HepG2 (cell line): ENCODE results near the gene PRDX3. TPM values are rescaled to one million over a fixed set of nuclear protein-coding genes. Genes with fewer than 3 reads are reported as not detected.
A peak's percentile ranks its signal among the peaks of the same experiment; 100 is the strongest.

ENCODE experiments used
- GLI4 ChIP-seq: sonication (generic); formaldehyde crosslinking; IDR thresholded peaks from 2 replicates; pipeline ENCODE4 v1.5.1; 2020; ENCODE audit warnings: missing genetic modification reagents, mild to moderate bottlenecking, moderate library complexity, borderline replicate concordance
- ZFP41 ChIP-seq: sonication (generic); formaldehyde crosslinking; IDR thresholded peaks from 2 replicates; pipeline ENCODE4 v1.4.0; 2020; ENCODE audit warnings: mild to moderate bottlenecking, missing genetic modification reagents, borderline replicate concordance
- ZNF674 ChIP-seq: sonication (generic); formaldehyde crosslinking; IDR thresholded peaks from 2 replicates; pipeline ENCODE4 v1.5.0; 2020; ENCODE audit warnings: low read depth, mild to moderate bottlenecking, missing genetic modification reagents
- polyA plus RNA-seq, 8 experiments: library from polyadenylated mRNA; depleted of rRNA in 3 of 8; stranded (reverse) in 7 of 8; unstranded in 1 of 8; fragments of >200 nt; fragmentation: Illumina TruSeq in 4 of 8; extraction: Trizol in 4 of 8; gene quantifications; 2 replicates each; pipeline versions ENCODE4 v1.2.1 to v1.2.3, GENCODE V29; 2011 to 2016; ENCODE audit warnings: low read depth in 4 of 8, missing spikeins in 1 of 8, mixed read lengths in 1 of 8; ENCODE audit not compliant: insufficient read depth in 1 of 8
- total RNA-seq, 5 experiments: library from RNA; depleted of rRNA; stranded (reverse); fragments of >200 nt; fragmentation: Illumina TruSeq; extraction: Trizol; gene quantifications; 2 replicates each; pipeline ENCODE4 v1.2.3, GENCODE V29; 2016; ENCODE audit warnings: low read depth in 1 of 5
- TF ChIP-seq, protein P1 (sequence below): sonication (generic); formaldehyde crosslinking; conservative IDR thresholded peaks from 2 replicates; pipeline ENCODE4 v1.4.0; 2020; ENCODE audit warnings: missing genetic modification reagents
- TF ChIP-seq, protein P2 (sequence below): sonication (generic); formaldehyde crosslinking; IDR thresholded peaks from 2 replicates; pipeline ENCODE4 v1.4.0; 2020; ENCODE audit warnings: missing genetic modification reagents, borderline replicate concordance
- TF ChIP-seq, protein P3 (sequence below): sonication (generic); formaldehyde crosslinking; IDR thresholded peaks from 2 replicates; pipeline ENCODE4 v1.9.0; 2021; ENCODE audit warnings: missing genetic modification reagents, borderline replicate concordance
- TF ChIP-seq, protein P4 (sequence below), 2 experiments: sonication (generic) in 1 of 2; formaldehyde crosslinking in 1 of 2; IDR thresholded peaks; 2 replicates each; pipeline versions ENCODE4 v1.6.1 to v1.9.0; 2014 to 2022; ENCODE audit warnings: antibody characterized with exemption in 1 of 2, borderline replicate concordance in 1 of 2, inconsistent platforms in 1 of 2, low read depth in 1 of 2, missing genetic modification reagents in 1 of 2
- TF ChIP-seq, protein P5 (sequence below): sonication (generic); formaldehyde crosslinking; IDR thresholded peaks from 2 replicates; pipeline ENCODE4 v1.8.0; 2022; ENCODE audit warnings: missing genetic modification reagents, mild to moderate bottlenecking, inconsistent platforms, borderline replicate concordance

PRDX3 gene
- total and polyA plus RNA-seq, 2 of the 13 experiments (the other 11 are each of a cell fraction or from before 2014, with no cell fraction given) = 407 to 565 TPM

DNA sequence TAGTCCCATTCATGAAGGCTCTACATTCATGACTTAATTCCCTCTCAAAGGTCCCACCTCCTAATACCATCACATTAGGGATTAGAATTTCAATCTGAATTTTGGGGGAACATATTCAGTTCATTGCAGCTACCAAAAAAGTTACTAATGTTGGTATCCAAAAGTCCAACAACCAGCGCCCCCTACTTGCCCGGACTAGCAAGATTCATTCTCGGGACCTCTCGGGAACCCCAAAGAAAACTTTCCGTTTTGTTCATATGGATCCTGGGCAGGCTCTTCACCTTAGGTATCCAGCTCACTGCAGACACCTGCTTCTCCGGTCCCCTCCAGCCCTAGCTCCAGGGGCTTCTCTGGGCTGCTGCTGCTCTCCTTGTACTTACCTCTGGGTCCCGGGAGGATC is 19.8 kb upstream of the PRDX3 start (continued):
- TF ChIP-seq, protein P1, sequence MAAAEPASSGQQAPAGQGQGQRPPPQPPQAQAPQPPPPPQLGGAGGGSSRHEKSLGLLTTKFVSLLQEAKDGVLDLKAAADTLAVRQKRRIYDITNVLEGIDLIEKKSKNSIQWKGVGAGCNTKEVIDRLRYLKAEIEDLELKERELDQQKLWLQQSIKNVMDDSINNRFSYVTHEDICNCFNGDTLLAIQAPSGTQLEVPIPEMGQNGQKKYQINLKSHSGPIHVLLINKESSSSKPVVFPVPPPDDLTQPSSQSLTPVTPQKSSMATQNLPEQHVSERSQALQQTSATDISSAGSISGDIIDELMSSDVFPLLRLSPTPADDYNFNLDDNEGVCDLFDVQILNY (CRISPR knock-in tag) = no peak
- no peak for TF ChIP-seq ZFP41 (CRISPR knock-in tag)
- TF ChIP-seq, protein P2, sequence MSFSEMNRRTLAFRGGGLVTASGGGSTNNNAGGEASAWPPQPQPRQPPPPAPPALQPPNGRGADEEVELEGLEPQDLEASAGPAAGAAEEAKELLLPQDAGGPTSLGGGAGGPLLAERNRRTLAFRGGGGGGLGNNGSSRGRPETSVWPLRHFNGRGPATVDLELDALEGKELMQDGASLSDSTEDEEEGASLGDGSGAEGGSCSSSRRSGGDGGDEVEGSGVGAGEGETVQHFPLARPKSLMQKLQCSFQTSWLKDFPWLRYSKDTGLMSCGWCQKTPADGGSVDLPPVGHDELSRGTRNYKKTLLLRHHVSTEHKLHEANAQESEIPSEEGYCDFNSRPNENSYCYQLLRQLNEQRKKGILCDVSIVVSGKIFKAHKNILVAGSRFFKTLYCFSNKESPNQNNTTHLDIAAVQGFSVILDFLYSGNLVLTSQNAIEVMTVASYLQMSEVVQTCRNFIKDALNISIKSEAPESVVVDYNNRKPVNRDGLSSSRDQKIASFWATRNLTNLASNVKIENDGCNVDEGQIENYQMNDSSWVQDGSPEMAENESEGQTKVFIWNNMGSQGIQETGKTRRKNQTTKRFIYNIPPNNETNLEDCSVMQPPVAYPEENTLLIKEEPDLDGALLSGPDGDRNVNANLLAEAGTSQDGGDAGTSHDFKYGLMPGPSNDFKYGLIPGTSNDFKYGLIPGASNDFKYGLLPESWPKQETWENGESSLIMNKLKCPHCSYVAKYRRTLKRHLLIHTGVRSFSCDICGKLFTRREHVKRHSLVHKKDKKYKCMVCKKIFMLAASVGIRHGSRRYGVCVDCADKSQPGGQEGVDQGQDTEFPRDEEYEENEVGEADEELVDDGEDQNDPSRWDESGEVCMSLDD (CRISPR knock-in tag) = 0 out of 2 replicates have a peak, but pooled peaks have one; percentile 6
- TF ChIP-seq, protein P3, sequence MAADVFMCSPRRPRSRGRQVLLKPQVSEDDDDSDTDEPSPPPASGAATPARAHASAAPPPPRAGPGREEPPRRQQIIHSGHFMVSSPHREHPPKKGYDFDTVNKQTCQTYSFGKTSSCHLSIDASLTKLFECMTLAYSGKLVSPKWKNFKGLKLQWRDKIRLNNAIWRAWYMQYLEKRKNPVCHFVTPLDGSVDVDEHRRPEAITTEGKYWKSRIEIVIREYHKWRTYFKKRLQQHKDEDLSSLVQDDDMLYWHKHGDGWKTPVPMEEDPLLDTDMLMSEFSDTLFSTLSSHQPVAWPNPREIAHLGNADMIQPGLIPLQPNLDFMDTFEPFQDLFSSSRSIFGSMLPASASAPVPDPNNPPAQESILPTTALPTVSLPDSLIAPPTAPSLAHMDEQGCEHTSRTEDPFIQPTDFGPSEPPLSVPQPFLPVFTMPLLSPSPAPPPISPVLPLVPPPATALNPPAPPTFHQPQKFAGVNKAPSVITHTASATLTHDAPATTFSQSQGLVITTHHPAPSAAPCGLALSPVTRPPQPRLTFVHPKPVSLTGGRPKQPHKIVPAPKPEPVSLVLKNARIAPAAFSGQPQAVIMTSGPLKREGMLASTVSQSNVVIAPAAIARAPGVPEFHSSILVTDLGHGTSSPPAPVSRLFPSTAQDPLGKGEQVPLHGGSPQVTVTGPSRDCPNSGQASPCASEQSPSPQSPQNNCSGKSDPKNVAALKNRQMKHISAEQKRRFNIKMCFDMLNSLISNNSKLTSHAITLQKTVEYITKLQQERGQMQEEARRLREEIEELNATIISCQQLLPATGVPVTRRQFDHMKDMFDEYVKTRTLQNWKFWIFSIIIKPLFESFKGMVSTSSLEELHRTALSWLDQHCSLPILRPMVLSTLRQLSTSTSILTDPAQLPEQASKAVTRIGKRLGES (CRISPR knock-in tag) = no peak
- no peak for TF ChIP-seq ZNF674 (CRISPR knock-in tag)
- no peak for TF ChIP-seq GLI4 (CRISPR knock-in tag)
- TF ChIP-seq, protein P4, sequence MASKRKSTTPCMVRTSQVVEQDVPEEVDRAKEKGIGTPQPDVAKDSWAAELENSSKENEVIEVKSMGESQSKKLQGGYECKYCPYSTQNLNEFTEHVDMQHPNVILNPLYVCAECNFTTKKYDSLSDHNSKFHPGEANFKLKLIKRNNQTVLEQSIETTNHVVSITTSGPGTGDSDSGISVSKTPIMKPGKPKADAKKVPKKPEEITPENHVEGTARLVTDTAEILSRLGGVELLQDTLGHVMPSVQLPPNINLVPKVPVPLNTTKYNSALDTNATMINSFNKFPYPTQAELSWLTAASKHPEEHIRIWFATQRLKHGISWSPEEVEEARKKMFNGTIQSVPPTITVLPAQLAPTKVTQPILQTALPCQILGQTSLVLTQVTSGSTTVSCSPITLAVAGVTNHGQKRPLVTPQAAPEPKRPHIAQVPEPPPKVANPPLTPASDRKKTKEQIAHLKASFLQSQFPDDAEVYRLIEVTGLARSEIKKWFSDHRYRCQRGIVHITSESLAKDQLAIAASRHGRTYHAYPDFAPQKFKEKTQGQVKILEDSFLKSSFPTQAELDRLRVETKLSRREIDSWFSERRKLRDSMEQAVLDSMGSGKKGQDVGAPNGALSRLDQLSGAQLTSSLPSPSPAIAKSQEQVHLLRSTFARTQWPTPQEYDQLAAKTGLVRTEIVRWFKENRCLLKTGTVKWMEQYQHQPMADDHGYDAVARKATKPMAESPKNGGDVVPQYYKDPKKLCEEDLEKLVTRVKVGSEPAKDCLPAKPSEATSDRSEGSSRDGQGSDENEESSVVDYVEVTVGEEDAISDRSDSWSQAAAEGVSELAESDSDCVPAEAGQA (IDR thresholded peaks at IDR 0.05; ENCODE audit: low read depth) = no peak
- TF ChIP-seq, protein P4 (CRISPR knock-in tag; IDR thresholded peaks at IDR 0.05; ENCODE audit: borderline replicate concordance) = no peak
- TF ChIP-seq, protein P5, sequence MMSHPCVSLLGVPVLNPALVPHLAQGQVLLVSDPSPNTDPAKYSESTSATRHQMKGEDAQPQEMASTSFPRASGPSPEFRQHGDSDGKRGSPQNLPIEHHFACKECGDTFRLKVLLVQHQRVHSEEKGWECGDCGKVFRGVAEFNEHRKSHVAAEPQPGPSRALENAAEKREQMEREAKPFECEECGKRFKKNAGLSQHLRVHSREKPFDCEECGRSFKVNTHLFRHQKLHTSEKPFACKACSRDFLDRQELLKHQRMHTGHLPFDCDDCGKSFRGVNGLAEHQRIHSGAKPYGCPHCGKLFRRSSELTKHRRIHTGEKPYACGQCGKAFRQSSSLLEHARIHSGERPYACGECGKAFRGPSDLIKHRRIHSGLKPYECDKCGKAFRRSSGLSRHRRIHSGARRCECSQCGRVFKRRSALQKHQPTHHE (CRISPR knock-in tag) = no peak
